HepG2 (cell line): ENCODE measurements around the gene ZNF483. TPM values are rescaled to one million over a fixed set of nuclear protein-coding genes. Genes with fewer than 3 reads are reported as not detected.

ENCODE experiments used
- ATAC-seq: fragments of 200-7000 bp; cut with Tn5 transposase; 3 replicates; pipeline ENCODE4 v1.9.1; 2020; ENCODE audit warnings: mild to moderate bottlenecking, moderate library complexity
- BruUV-seq: library from RNA; stranded (reverse); fragments of 400-500 nt; replicated peaks from 2 replicates; lab custom pipeline; 2021; lab: Mats Ljungman, UMichigan
- CTCF ChIA-PET: fragments of 300-600 bp; formaldehyde crosslinking; extraction: SDS; loops from one replicate; lab custom pipeline; 2021; ENCODE audit warnings: low total read pairs, inconsistent platforms, low intra/inter-chr PET ratio; lab: Yijun Ruan, JAX
- POLR2A ChIA-PET: fragments of 350-600 bp; sonication (Branson Sonifier 250); formaldehyde crosslinking; loops from one replicate; lab custom pipeline; 2020; ENCODE audit warnings: antibody characterized with exemption, inconsistent platforms; lab: Yijun Ruan, JAX
- DNase-seq: peaks from one replicate; pipeline ENCODE4 v3.0.0-alpha.2; 2015; ENCODE audit warnings: low spot score
- FAIRE-seq: peaks from 3 replicates; lab custom pipeline; 2011; peaks lifted over from hg19 to GRCh38; lab: Jason Lieb, UNC
- H2AFZ ChIP-seq: one replicate; pipeline ENCODE4 v1.6.1; 2011; ENCODE audit warnings: low read length, inconsistent platforms
- H3K27ac ChIP-seq: fragments of 300-600 bp; 3 replicates; pipeline ENCODE4 v1.8.0; 2011; ENCODE audit warnings: mixed run types, mild to moderate bottlenecking, mixed read lengths, low read length, inconsistent platforms; ENCODE audit not compliant: insufficient read depth; ENCODE audit errors: extremely low read length
- H3K27me3 ChIP-seq, 2 experiments: fragments of 200-600 bp in 1 of 2; 2 replicates in 1 of 2; 3 replicates in 1 of 2; pipeline versions ENCODE4 v1.6.0 to v1.8.0; 2011; ENCODE audit warnings: low read length in 2 of 2, mild to moderate bottlenecking in 2 of 2, moderate library complexity in 2 of 2, inconsistent platforms in 1 of 2; ENCODE audit not compliant: insufficient read depth in 2 of 2, control insufficient read depth in 1 of 2
- H3K36me3 ChIP-seq, 2 experiments: fragments of 200-600 bp in 1 of 2; replicated peaks in 1 of 2; 2 replicates in 1 of 2; 3 replicates in 1 of 2; pipeline versions ENCODE4 v1.5.1 to v1.8.0; 2011; ENCODE audit warnings: low read length in 2 of 2, inconsistent platforms in 1 of 2; ENCODE audit not compliant: insufficient read depth in 2 of 2, control insufficient read depth in 1 of 2
- H3K4me1 ChIP-seq: 2 replicates; pipeline ENCODE4 v1.5.1; 2012; ENCODE audit warnings: low read length, inconsistent platforms; ENCODE audit not compliant: insufficient read depth
- H3K4me2 ChIP-seq: 2 replicates; pipeline ENCODE4 v1.6.0; 2011; ENCODE audit warnings: low read depth, low read length, inconsistent platforms
- H3K4me3 ChIP-seq, 3 experiments: fragments of 200-600 bp in 1 of 3; sonication (generic), shearing (Covaris generic) in 1 of 3; replicated peaks in 1 of 3; 2 replicates each; pipeline ENCODE4 v1.5.1; 2011 to 2016; ENCODE audit warnings: low read length in 3 of 3, inconsistent platforms in 2 of 3, low read depth in 2 of 3, mild to moderate bottlenecking in 2 of 3, control low read depth in 1 of 3, mixed read lengths in 1 of 3; ENCODE audit not compliant: insufficient read depth in 1 of 3
- H3K79me2 ChIP-seq: one replicate; pipeline ENCODE4 v1.6.1; 2011; ENCODE audit warnings: low read length, inconsistent platforms; ENCODE audit not compliant: insufficient read depth
- H3K9ac ChIP-seq: 2 replicates; pipeline ENCODE4 v1.6.0; 2011; ENCODE audit warnings: mild to moderate bottlenecking, low read depth, low read length, inconsistent platforms; ENCODE audit not compliant: insufficient read depth
- H3K9me3 ChIP-seq: 2 replicates; pipeline ENCODE4 v1.5.1; 2012; ENCODE audit warnings: mild to moderate bottlenecking, low read length
- H4K20me1 ChIP-seq: 2 replicates; pipeline ENCODE4 v1.6.0; 2011; ENCODE audit warnings: inconsistent platforms, mild to moderate bottlenecking, low read length, moderate library complexity; ENCODE audit not compliant: insufficient read depth
- ATF7-NPFF ChIP-seq: sonication (generic); formaldehyde crosslinking; IDR thresholded peaks from 2 replicates; pipeline ENCODE4 v1.8.1; 2023; ENCODE audit warnings: mild to moderate bottlenecking, low read depth, missing genetic modification reagents, moderate library complexity
- CEBPB ChIP-seq: IDR thresholded peaks from 2 replicates; pipeline ENCODE4 v1.6.1; 2011; ENCODE audit warnings: low read depth, low read length, improper control_type of control experiment, borderline replicate concordance
- FOSL2 ChIP-seq: sonication (generic); formaldehyde crosslinking; IDR thresholded peaks from 2 replicates; pipeline ENCODE4 v1.4.0; 2020; ENCODE audit warnings: missing genetic modification reagents
- GTF2F1 ChIP-seq: fragments of 150-350 bp; IDR thresholded peaks from 2 replicates; pipeline ENCODE4 v1.6.1; 2014; ENCODE audit warnings: low read length
- HNF4A ChIP-seq: sonication (generic); formaldehyde crosslinking; IDR thresholded peaks from 2 replicates; pipeline ENCODE4 v1.4.0; 2020; ENCODE audit warnings: missing genetic modification reagents
- MIER3 ChIP-seq: IDR thresholded peaks from 2 replicates; pipeline ENCODE4 v1.6.1; 2016; ENCODE audit warnings: missing compliant biosample characterization, borderline replicate concordance
- NR2C2 ChIP-seq: sonication (generic); formaldehyde crosslinking; IDR thresholded peaks from 2 replicates; pipeline ENCODE4 v1.4.0; 2020; ENCODE audit warnings: missing genetic modification reagents, mild to moderate bottlenecking, moderate library complexity, borderline replicate concordance
- PATZ1 ChIP-seq: sonication (generic); formaldehyde crosslinking; IDR thresholded peaks from 2 replicates; pipeline ENCODE4 v1.4.0; 2020; ENCODE audit warnings: missing genetic modification reagents
- PHF8 ChIP-seq: sonication (generic); formaldehyde crosslinking; IDR thresholded peaks from 2 replicates; pipeline ENCODE4 v1.5.0; 2020; ENCODE audit warnings: missing genetic modification reagents
- POLR2AphosphoS5 ChIP-seq: IDR thresholded peaks from 2 replicates; pipeline ENCODE4 v1.6.1; 2012; ENCODE audit warnings: low read depth, low read length
- POLR2G ChIP-seq: fragments of 200-400 bp; formaldehyde crosslinking; IDR thresholded peaks from 2 replicates; pipeline ENCODE4 v1.6.1; 2018; ENCODE audit warnings: mild to moderate bottlenecking, low read depth, low read length, moderate library complexity
- RBFOX2 ChIP-seq: fragments of 200-400 bp; formaldehyde crosslinking; IDR thresholded peaks from 2 replicates; pipeline ENCODE4 v1.6.1; 2017; ENCODE audit warnings: low read depth, mild to moderate bottlenecking, low read length
- RCOR2 ChIP-seq: IDR thresholded peaks from 2 replicates; pipeline ENCODE4 v1.6.1; 2016; ENCODE audit warnings: missing biosample characterization, missing genetic modification reagents
- SALL1 ChIP-seq: sonication (generic); formaldehyde crosslinking; IDR thresholded peaks from 2 replicates; pipeline ENCODE4 v1.8.0; 2022; ENCODE audit warnings: mild to moderate bottlenecking, missing genetic modification reagents
- SIX1 ChIP-seq: sonication (generic); formaldehyde crosslinking; IDR thresholded peaks from 2 replicates; pipeline ENCODE4 v1.4.0; 2020; ENCODE audit warnings: missing genetic modification reagents, borderline replicate concordance
- ZEB1 ChIP-seq: IDR thresholded peaks from 2 replicates; pipeline ENCODE4 v1.6.1; 2012; ENCODE audit warnings: mild to moderate bottlenecking, low read depth, inconsistent platforms; ENCODE audit not compliant: insufficient replicate concordance
- ZFP36 ChIP-seq: fragments of 150-350 bp; IDR thresholded peaks from 2 replicates; pipeline ENCODE4 v1.6.1; 2018; ENCODE audit warnings: borderline replicate concordance, low read length, low read depth; ENCODE audit not compliant: partially characterized antibody
- ZFX ChIP-seq: sonication (generic); formaldehyde crosslinking; IDR thresholded peaks from 2 replicates; pipeline ENCODE4 v1.4.0; 2020; ENCODE audit warnings: mild to moderate bottlenecking, low read depth, missing genetic modification reagents, moderate library complexity
- ZFY ChIP-seq: sonication (generic); formaldehyde crosslinking; IDR thresholded peaks from 2 replicates; pipeline ENCODE4 v1.4.0; 2020; ENCODE audit warnings: missing genetic modification reagents
- ZNF724P ChIP-seq: sonication (generic); formaldehyde crosslinking; IDR thresholded peaks from 2 replicates; pipeline ENCODE4 v1.8.0; 2022; ENCODE audit warnings: missing genetic modification reagents, borderline replicate concordance
- ZNF768 ChIP-seq: sonication (generic); formaldehyde crosslinking; IDR thresholded peaks from 2 replicates; pipeline ENCODE4 v1.4.0; 2020; ENCODE audit warnings: missing genetic modification reagents
- WGBS: methylation state at CpG from one replicate; pipeline ENCODE4 v1.1.6; 2017; ENCODE audit warnings: low lambda C conversion rate; 5-methylcytosine and 5-hydroxymethylcytosine counted together
- in situ Hi-C: cut with HindIII; loops from 2 replicates; pipeline ENCODE4 v1.10.0; 2017; ENCODE audit warnings: low pct_unique_long_range_greater_than_20kb; ENCODE audit not compliant: extremely low pct_ligation_motif_present
- intact Hi-C: fragments of 100-400 bp; cut with micrococcal nuclease; formaldehyde crosslinking; loops from one replicate; pipeline ENCODE4 v1.10.0; 2022; ENCODE audit not compliant: unreplicated experiment
- polyA plus RNA-seq, 8 experiments: library from polyadenylated mRNA; depleted of rRNA in 3 of 8; stranded (reverse) in 7 of 8; unstranded in 1 of 8; fragments of >200 nt; fragmentation: Illumina TruSeq in 4 of 8; extraction: Trizol in 4 of 8; gene quantifications; 2 replicates each; pipeline versions ENCODE4 v1.2.1 to v1.2.3, GENCODE V29; 2011 to 2016; ENCODE audit warnings: low read depth in 4 of 8, missing spikeins in 1 of 8, mixed read lengths in 1 of 8; ENCODE audit not compliant: insufficient read depth in 1 of 8
- total RNA-seq, 5 experiments: library from RNA; depleted of rRNA; stranded (reverse); fragments of >200 nt; fragmentation: Illumina TruSeq; extraction: Trizol; gene quantifications; 2 replicates each; pipeline ENCODE4 v1.2.3, GENCODE V29; 2016; ENCODE audit warnings: low read depth in 1 of 5

Gene ZNF483
- total and polyA plus RNA-seq, 2 of the 13 experiments (the other 11 are each of a cell fraction or from before 2014, with no cell fraction given), result 2.0 to 9.5 TPM

DNA sequence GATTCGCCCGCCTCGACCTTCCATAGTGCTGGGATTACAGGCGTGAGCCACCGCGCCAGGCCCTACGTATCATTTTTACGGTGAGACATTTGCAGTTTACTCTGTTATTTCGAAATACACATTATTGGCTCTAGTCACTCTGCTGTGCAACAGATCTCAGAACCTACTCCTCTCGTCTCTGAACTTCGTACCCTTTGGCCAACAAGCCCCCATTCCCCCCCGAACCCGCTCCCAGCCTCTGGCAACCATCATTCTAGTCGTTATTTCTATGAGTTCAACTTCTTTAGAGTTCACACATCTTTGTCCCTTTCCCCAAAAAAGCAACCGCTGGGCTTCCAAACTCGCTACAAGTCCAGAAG, 73.7 kb downstream of the ZNF483 start:
- H3K27me3 ChIP-seq, result no peaks in the 10 kb centered on the region
- no peaks in the 10 kb centered on the region for H3K9me3 ChIP-seq
- peak overlapping the region; percentile 76 for H3K27ac ChIP-seq
- ChIA-PET POLR2A (interaction anchor here (0.8 to 2.1 kb wide), 10 partner anchors 15 to 94 kb away, joined by 3 to 18 read pairs (median 6); partner anchors contain the start of gene DNAJC25), CTCF (interaction anchor here (2.4 to 2.5 kb wide), 2 partner anchors 23 to 93 kb away, joined by 19 to 27 read pairs; no protein-coding TSS in a partner anchor)
- ATAC-seq (peak; percentile 69), DNase-seq (peak; percentile 56), FAIRE-seq (peak; percentile 80)
- in situ Hi-C loops, result no loop called here
- H3K4me2 ChIP-seq, result peak overlapping the region; percentile 92
- no peaks in the 10 kb centered on the region for H3K36me3 ChIP-seq
- intact Hi-C loops, result loop anchor here (1.0 to 2.0 kb wide), 4 partner anchors 14 to 93 kb away; partner anchors contain the start of gene ZNF483
- H3K9ac ChIP-seq, result peak overlapping the region; percentile 55; the same call in 1 of the 2 replicates
- H2AFZ ChIP-seq, result peak overlapping the region; percentile 76
- no TSS peak for BruUV-seq
- peak overlapping the region; percentile 62 to 87 (median 77) for H3K4me3 ChIP-seq
- WGBS, result 3% methylated on average over 16 of the region's 16 CpGs
- peak; percentile 83; the same call in 1 of the 2 replicates for TF ChIP-seq ZNF768
- TF ChIP-seq POLR2AphosphoS5, result 0 out of 2 replicates have a peak, but pooled peaks have one; percentile 8
- TF ChIP-seq PHF8 (CRISPR knock-in tag), result 0 out of 2 replicates have a peak, but pooled peaks have one; percentile 0
- TF ChIP-seq ZNF724P, result no peak
- TF ChIP-seq RBFOX2, result 0 out of 2 replicates have a peak, but pooled peaks have one; percentile 2
- TF ChIP-seq GTF2F1, result no peak
- TF ChIP-seq SALL1 (CRISPR knock-in tag), result 0 out of 2 replicates have a peak, but pooled peaks have one; percentile 10
- peak; percentile 80 for TF ChIP-seq PATZ1 (CRISPR knock-in tag)
- peak; percentile 10 for TF ChIP-seq ZEB1
- TF ChIP-seq ZFX (CRISPR knock-in tag), result peak; percentile 56
- 0 out of 2 replicates have a peak, but pooled peaks have one; percentile 9 for TF ChIP-seq RCOR2 (CRISPR knock-in tag)
- 0 out of 2 replicates have a peak, but pooled peaks have one; percentile 10 for TF ChIP-seq ATF7-NPFF (CRISPR knock-in tag)
- TF ChIP-seq MIER3 (CRISPR knock-in tag), result no peak
- peak; percentile 37; the same call in 1 of the 2 replicates for TF ChIP-seq CEBPB
- TF ChIP-seq ZFY, result peak; percentile 34; the same call in 1 of the 2 replicates
- TF ChIP-seq NR2C2, result peak; percentile 14; the same call in 1 of the 2 replicates
- 0 out of 2 replicates have a peak, but pooled peaks have one; percentile 39 for TF ChIP-seq SIX1
- peak; percentile 6; the same call in 1 of the 2 replicates for TF ChIP-seq FOSL2 (CRISPR knock-in tag)
- 0 out of 2 replicates have a peak, but pooled peaks have one; percentile 0 for TF ChIP-seq POLR2G
- no peak for TF ChIP-seq ZFP36
- TF ChIP-seq HNF4A (CRISPR knock-in tag), result peak; percentile 36; the same call in 1 of the 2 replicates
- TF ChIP-seq, all 625 proteins: peak for 17
- peaks cover 46% of the 10 kb centered on the region for H3K4me1 ChIP-seq
- H3K79me2 ChIP-seq, result no peaks in the 10 kb centered on the region
- H4K20me1 ChIP-seq, result no peaks in the 10 kb centered on the region
